ENCODE data around the gene TRMT1. TPM values are rescaled to one million over a fixed set of nuclear protein-coding genes. Genes with fewer than 3 reads are reported as not detected.

The TRMT1 gene
- total RNA-seq, 2 experiments from 2014 or later: 85.0 to 95.7 TPM

DNA sequence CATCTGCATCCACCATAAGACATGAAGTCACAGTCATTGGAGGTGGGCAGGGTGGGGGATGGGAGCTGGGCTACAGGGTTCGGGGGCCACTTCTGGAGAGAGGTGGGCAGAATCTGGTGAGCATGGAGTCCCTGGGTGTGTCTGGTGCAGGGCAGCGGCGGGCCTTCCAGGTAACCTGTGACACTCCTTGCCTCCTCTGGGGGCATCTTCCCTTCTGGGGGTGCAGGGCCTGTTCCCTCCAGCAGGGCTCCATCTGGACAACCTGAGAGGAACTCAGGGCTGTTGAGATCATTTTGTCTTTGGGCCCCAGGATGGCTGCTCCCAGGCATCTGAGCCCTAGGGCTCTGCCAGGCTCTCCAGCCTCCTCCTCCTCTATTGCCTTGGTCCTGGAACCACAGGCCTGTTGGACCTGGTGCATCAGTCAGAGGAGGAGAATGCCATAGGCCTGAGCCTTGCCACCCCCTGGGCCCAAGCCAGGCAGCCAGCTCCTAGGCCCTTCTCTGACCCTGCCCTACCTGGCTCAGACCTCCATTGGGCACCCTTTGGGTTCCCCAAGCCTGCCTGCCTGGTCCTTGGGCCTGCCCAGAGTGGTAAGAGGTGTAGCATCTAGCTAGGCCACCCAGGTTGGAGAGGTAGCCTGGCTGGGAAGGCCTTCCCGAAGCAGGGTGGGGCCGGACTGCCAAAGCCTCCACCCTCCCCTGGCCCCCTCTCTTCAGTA lies 27.2 kb downstream of the TRMT1 start:
- DNase-seq: peak; percentile 51
- ATAC-seq: peak; percentile 76

GRCh38 chr19:13087795-13088537 lies 28.6 kb downstream of the TRMT1 start:
- Mint-ChIP-seq H3K9me3 (no peaks in the 10 kb centered on the region), H3K36me3 (ENCODE audit: low read depth) (no peaks in the 10 kb centered on the region), H3K4me3 (no peak overlapping the region), H3K27ac (no peak overlapping the region), H3K27me3 (no peaks in the 10 kb centered on the region), H3K4me1 (ENCODE audit: low read depth) (no peaks in the 10 kb centered on the region)
- no peak for TF ChIP-seq CTCF (IDR thresholded peaks at IDR 0.05)
- CTCF ChIA-PET: interaction anchor here (1.0 to 2.1 kb wide), 3 partner anchors 55 to 122 kb away, joined by 3 to 12 read pairs (median 5); no protein-coding TSS in a partner anchor
- intact Hi-C loops (cut with micrococcal nuclease): no loop called here
- ATAC-seq: no peak
- DNase-seq: no peak
- POLR2A ChIA-PET: interaction anchor here (0.9 kb wide), 1 partner anchor 11 kb away, joined by 3 read pairs; no protein-coding TSS in a partner anchor

More for the DNA sequence above, 27.2 kb downstream of the TRMT1 start:
- H3K36me3 Mint-ChIP-seq (ENCODE audit: low read depth): no peaks in the 10 kb centered on the region
- H3K9me3 Mint-ChIP-seq: no peaks in the 10 kb centered on the region
- ChIA-PET POLR2A (no interaction called here), CTCF (interaction anchor here (0.7 to 7.4 kb wide), 3 partner anchors 16 to 112 kb away, joined by 3 to 116 read pairs (median 22); no protein-coding TSS in a partner anchor)
- no peak overlapping the region for H3K4me3 Mint-ChIP-seq
- peaks cover under 1% of the 10 kb centered on the region for H3K27me3 Mint-ChIP-seq
- TF ChIP-seq CTCF (IDR thresholded peaks at IDR 0.05): peak; percentile 56
- H3K4me1 Mint-ChIP-seq (ENCODE audit: low read depth): no peaks in the 10 kb centered on the region
- H3K27ac Mint-ChIP-seq: no peak overlapping the region
- intact Hi-C loops (cut with micrococcal nuclease): no loop called here

- H3K4me1 Mint-ChIP-seq (ENCODE audit: low read depth): no peaks in the 10 kb centered on the region
- H3K36me3 Mint-ChIP-seq (ENCODE audit: low read depth): no peaks in the 10 kb centered on the region
- intact Hi-C loops (cut with micrococcal nuclease): no loop called here
- DNase-seq (no peak), ATAC-seq (no peak)
- ChIA-PET CTCF (interaction anchor here (1.0 to 2.1 kb wide), 3 partner anchors 54 to 122 kb away, joined by 3 to 12 read pairs (median 5); no protein-coding TSS in a partner anchor), POLR2A (interaction anchor here (0.9 kb wide), 1 partner anchor 10 kb away, joined by 3 read pairs; no protein-coding TSS in a partner anchor)
- no peaks in the 10 kb centered on the region for H3K27me3 Mint-ChIP-seq
- TF ChIP-seq CTCF (IDR thresholded peaks at IDR 0.05): no peak
- no peaks in the 10 kb centered on the region for H3K9me3 Mint-ChIP-seq
- H3K27ac Mint-ChIP-seq: no peak overlapping the region
- no peak overlapping the region for H3K4me3 Mint-ChIP-seq
Observed at GRCh38 chr19:13087295-13087694, 29.2 kb downstream of the TRMT1 start.

DNA sequence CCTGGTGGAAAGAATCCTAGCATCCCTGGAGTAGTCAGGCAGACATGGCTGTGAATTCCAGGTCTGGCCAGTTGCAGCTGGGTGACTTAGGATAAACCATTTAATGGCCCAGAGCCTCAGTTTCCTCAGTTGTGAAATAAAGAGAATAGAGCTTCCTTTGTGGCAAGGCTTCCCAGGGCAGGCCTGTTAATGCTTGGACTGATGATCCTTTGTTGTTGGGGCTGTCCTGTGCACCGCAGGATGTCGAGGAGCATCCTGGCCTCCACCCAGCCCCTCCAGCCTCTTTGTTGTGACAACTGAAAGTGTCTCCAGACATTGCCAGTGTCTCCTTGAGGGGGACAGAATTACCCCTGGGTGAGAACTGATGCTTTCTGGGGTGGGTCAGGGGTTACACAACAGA lies 30.2 kb downstream of the TRMT1 start:
- Mint-ChIP-seq H3K27ac (no peak overlapping the region), H3K9me3 (no peaks in the 10 kb centered on the region), H3K36me3 (ENCODE audit: low read depth) (no peaks in the 10 kb centered on the region), H3K27me3 (no peaks in the 10 kb centered on the region), H3K4me1 (ENCODE audit: low read depth) (no peaks in the 10 kb centered on the region), H3K4me3 (no peak overlapping the region)
- no peak for TF ChIP-seq CTCF (IDR thresholded peaks at IDR 0.05)
- intact Hi-C loops (cut with micrococcal nuclease): no loop called here
- CTCF ChIA-PET: interaction anchor here (0.6 to 4.7 kb wide), 4 partner anchors 25 to 121 kb away, joined by 3 to 29 read pairs (median 16); no protein-coding TSS in a partner anchor
- DNase-seq (no peak), ATAC-seq (no peak)
- POLR2A ChIA-PET: no interaction called here
